GM10847 (cell line): ENCODE measurements around the gene MED26.

ENCODE experiments used
- POLR2A ChIP-seq: IDR thresholded peaks from 2 replicates; pipeline ENCODE4 v1.6.1; 2011; ENCODE audit not compliant: insufficient read length; ENCODE audit errors: extremely low read depth

Gene MED26

DNA sequence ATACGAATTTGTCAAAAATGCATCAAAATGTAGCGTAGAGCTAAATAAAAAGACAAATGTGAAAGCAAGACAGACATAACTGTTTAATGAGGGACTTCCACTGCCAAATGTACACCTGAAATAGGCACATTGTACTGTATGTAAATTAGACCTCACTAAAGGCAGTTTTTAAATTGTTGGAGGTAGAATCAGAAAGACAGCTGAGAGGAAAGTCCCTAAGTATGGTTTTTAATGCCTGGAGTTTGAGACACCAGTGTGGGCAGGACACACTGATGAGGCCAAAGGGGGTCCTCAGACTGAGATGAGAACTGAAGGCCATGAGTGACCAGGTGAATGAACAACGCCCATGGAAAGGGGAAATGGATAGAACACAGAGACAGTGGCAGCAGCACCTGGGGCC, 22.9 kb downstream of the MED26 start:
- no peak for TF ChIP-seq POLR2A

GRCh38 chr19:16604615-16605014, 23.4 kb downstream of the MED26 start:
- TF ChIP-seq POLR2A: no peak

GRCh38 chr19:16603090-16603489, 24.9 kb downstream of the MED26 start:
- no peak for TF ChIP-seq POLR2A

DNA sequence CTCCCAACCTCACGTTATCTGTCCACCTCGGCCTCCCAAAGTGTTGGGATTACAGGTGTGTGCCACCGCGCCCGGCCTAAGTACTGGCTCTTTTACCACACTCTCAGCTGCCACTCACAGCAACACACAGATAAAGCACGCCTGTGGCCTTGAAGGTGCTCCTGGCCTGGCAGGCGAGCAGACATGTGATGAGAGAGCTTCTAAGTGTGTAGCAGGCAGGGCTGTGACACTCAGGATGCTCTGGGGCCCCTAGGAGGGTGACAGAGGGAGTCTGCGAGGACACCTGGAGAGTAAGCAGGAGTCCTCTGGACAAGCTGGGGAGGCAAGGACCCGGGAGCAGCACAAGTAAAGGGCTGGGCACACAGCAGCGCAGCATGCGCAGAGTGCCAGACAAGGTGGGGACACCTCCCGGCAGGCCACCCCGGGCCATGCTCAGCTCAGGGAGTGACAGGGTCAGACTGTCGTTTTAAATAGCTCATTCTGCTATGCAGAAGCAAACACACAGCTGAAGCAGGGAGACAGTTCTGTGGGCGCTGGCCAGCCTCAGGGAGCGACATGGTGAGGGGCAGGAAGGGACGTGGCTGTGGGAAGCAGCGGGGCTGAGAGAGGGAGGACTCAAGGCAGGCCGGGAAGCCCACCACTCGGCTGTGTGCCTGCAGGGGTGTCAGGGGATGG, 26.5 kb downstream of the MED26 start:
- TF ChIP-seq POLR2A: no peak

DNA sequence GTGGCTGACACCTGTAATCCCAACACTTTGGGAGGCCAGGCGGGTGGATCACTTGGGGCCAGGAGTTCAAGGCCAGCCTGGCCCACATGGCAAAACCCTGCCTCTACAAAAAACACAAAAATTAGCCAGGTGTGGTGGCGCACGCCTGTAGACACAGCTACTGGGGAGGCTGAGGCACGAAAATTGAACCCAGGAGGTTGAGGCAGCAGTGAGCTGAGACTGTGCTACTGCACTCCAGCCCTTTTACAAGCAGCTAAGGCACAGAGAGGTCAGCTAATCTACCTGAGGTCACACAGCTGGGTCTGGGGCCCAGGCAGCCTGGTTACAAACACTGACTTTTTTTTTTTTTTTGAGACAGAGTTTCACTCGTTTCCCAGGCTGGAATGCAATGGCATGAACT, 27.2 kb downstream of the MED26 start:
- no peak for TF ChIP-seq POLR2A

DNA sequence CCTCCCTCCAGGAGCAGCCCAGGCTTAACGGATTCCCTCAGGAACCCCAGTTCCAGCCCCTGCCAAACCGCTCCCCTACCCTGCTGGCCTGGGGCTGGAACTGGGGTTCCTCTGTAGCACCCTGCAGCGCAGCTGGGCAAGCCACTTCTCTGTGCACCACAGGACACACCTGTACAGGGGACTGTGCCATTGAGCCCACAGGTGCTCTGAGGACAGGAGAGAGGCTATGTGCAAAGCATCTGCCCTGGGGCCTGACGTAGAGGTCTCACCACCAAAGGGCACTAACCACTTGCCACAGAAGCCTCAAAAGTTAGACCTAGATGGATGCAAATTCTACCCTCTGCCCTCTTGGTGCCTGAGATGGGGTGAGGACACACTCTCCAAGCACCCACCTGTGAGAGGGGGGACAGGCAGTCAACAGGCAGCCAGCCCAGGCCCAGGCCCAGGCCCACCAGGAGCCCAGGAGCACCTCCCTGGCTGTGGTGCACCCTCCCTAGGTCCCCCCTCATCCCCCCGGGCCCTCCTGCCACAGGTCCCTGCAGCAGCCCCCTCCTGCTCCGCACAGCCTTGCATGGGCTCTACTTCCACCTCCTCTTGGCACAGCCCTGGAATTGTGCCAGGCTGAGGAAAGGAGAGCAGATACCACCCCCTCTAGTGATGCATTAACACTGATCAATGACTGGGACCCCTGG, 28.2 kb downstream of the MED26 start:
- TF ChIP-seq POLR2A: no peak

GRCh38 chr19:16598848-16599247, 29.2 kb downstream of the MED26 start:
- TF ChIP-seq POLR2A: no peak

- no peak for TF ChIP-seq POLR2A
These were observed 31.6 kb downstream of the MED26 start for GRCh38 chr19:16596399-16596798.

DNA sequence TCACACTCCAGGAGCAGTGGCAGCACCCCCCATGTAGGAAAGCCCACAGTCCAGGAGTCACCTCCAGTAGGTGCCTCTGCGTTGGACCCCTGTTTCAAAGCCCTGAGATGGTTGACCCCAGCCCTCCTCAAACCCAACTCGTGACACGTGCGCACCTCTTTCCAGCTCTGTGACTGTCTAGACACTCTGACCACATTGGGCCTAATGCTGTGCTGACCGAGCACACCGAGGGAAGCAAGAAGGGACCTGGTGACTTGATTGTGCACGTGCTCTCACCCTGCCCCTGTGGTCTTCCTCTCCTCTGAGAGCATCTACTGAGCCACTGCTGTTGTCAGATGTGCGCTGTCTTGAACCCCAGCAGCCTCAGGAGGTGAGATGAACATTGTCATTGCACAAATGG, 32.9 kb downstream of the MED26 start:
- TF ChIP-seq POLR2A: no peak

DNA sequence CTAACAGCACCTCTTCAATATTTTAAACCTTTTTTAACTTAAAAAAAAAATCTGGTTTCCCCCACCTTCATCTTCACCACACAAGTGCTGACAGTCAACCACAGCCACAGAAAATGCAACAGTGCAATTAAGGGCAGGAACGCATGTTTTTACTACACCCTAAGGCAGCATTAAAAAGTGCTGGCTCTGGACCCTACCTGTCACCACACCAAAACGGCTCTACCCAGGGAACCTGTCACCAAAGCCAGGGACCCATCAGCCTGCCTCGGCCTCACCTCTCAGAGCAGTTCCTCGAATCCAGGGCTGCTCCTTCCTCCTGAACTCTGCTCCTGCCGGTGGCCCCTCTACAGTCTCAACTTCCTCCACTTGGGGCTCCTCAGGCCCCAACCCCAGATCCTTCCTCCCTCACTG, 33.3 kb downstream of the MED26 start:
- no peak for TF ChIP-seq POLR2A

- no peak for TF ChIP-seq POLR2A
These were observed 33.8 kb downstream of the MED26 start for GRCh38 chr19:16594131-16594586.

- TF ChIP-seq POLR2A: no peak
These were observed 34.8 kb downstream of the MED26 start for GRCh38 chr19:16593181-16593580.

- TF ChIP-seq POLR2A: no peak
These were observed 36.0 kb downstream of the MED26 start for GRCh38 chr19:16591803-16592556.

GRCh38 chr19:16590876-16591802, 36.9 kb downstream of the MED26 start:
- TF ChIP-seq POLR2A: no peak

- TF ChIP-seq POLR2A: no peak
These were observed 38.1 kb downstream of the MED26 start for GRCh38 chr19:16589917-16590316.

DNA sequence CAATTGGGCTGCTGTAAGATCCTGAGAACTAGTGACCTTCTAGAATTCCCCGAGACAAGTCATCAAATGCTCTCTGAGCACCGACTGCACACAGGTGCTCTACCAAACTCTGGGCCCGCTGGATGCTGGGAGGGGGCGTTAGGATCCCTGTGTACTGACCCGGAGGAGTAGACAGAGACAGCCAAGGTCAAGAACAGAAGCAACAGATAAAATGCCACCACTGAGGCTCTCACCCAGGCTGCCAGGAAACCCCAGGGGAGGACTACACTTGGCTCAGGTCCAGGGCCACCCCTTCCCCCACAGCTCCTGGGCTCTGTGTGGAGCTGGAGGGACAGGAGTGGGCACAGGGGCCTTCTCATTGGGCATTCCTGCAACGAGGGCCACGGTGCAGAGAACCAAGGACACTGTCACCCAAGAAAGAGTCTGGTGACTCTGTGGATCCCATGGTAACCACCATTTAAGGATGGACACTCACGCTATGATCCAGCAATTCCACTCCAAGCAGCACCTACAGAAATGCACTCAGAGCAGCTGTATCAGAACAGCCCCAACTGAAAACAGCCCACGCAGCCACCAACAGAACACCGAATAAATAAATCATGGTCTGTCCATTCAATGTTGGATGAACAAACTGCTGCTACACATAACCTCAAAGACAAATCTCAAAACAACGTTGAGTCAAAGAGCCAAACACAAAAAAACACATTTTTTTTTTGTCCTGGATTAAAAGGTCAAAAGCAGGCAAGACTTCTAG, 39.0 kb downstream of the MED26 start:
- TF ChIP-seq POLR2A: no peak
